ENCODE data around the gene VAV2. TPM values are rescaled to one million over a fixed set of nuclear protein-coding genes. Genes with fewer than 3 reads are reported as not detected.

Gene VAV2
- total RNA-seq (10 to 100 TPM; 19.3 to 28.2 TPM), polyA plus RNA-seq (10 to 100 TPM; 13.0 to 13.2 TPM)
- long read RNA-seq, donor 1, full-length matches to known transcripts: 5 of 5 reads
- long read RNA-seq, donor 1, partial matches to known transcripts: 0 of 5 reads
- long read RNA-seq, donor 1, other reads (novel, unspliced or antisense): 0 of 5 reads
- long read RNA-seq, donor 2: 0 reads
- long read RNA-seq, donor 3: 0 reads
- long read RNA-seq, donor 4: 0 reads
- long read RNA-seq, donor 5, full-length matches to known transcripts: 3 of 3 reads
- long read RNA-seq, donor 5, partial matches to known transcripts: 0 of 3 reads
- long read RNA-seq, donor 5, other reads (novel, unspliced or antisense): 0 of 3 reads

DNA sequence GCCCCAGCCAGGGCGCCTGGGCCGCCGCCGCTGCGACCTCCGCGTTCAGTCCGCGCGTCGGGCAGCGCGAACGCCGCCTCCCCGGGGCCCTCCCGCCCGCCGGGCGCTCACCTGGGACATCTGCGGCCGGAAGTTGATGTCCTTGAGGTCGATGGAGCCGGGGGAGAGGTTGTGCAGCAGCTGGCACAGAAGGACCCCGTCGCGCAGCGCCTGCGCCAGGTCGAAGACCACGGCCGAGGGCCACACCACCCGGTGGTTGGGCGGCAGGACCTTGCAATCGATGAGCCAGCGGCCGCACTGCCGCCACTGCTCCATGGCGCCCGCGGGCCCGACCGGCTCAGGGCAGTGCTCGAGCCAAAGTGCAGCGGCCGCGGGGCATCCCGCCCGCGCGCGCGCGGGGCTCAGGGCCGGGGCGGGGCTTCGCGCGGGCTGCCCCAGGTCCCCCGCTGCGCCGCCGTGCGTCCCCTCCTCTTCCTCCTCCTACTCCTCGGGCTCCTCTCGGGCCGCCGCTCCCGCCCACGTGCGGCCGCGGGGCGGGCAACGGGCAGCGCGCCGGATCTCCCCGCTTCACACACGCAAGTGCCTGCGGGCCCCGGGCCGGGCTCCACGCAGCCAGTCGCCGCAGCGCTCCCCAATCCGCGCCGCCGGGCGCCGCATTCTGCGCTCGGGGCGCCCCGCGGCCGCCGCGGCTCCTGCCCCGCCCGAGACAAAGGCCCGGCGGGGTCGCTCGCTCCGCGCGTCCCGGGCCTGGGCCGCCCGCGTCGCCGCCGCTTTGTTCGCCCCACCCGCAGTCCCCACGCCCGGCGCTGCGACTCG lies at the start of gene VAV2:
VAV2 (minus strand) TSS at position 361 of the 816 bp plus-strand sequence; CDS start at position 315, 46 bp downstream.
- ATAC-seq (ENCODE audit: insufficient read depth, low FRiP score): no peak
- WGBS, 2 donors: 0% methylated on average over 64 to 124 of the region's 124 CpGs
- Histone ChIP-seq H3K9me3 (ENCODE audit: control insufficient read depth in 4 of 4, insufficient read depth in 3 of 4, low read length in 3 of 4) (no peaks in the 10 kb centered on the region), H3K9ac (ENCODE audit: insufficient read depth in 1 of 2, low read length in 2 of 2) (peak within 1 kb of the TSS in 1 of 2 donors; percentile 19), H3K36me3 (ENCODE audit: control insufficient read depth in 4 of 4, insufficient read depth in 4 of 4, low read length in 4 of 4) (no peaks in the 10 kb centered on the region), H3K27ac (ENCODE audit: low read depth in 1 of 2, low read length in 1 of 2) (peak within 1 kb of the TSS; percentile 47 to 94), H3K4me1 (ENCODE audit: control insufficient read depth in 5 of 5, insufficient read depth in 5 of 5, low read length in 5 of 5) (peaks cover 0 to 31% (median 15%) of the 10 kb centered on the region in 5 donors), H3K27me3 (ENCODE audit: control insufficient read depth in 3 of 3, insufficient read depth in 3 of 3, low read length in 2 of 3) (no peaks in the 10 kb centered on the region), H3K4me3 (peak within 1 kb of the TSS; percentile 68)
- no peak for TF ChIP-seq CTCF (IDR thresholded peaks at IDR 0.05; ENCODE audit: control extremely low read depth, extremely low read depth)
- DNase-seq: peak; percentile 61 to 75 (median 64)

DNA sequence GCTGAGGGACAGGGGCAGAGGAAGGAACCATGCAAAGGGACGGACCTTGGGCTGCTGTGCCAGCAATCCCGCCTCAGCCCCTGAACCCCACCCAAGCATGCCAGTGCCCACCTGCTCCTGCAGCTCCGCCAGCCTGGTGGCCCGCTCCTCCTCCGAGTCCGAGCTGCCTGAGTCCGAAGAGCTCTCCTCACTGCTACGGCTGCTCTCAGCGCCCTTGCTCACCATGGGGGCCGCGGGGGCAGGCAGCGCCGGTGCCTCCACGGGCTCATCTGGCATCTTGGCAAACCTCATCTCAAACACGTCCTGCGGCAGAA lies 49.5 kb upstream of the VAV2 start:
- Histone ChIP-seq H3K36me3 (ENCODE audit: control insufficient read depth in 4 of 4, insufficient read depth in 4 of 4, low read length in 4 of 4) (peaks cover 9 to 56% (median 42%) of the 10 kb centered on the region in 4 donors), H3K27ac (ENCODE audit: low read depth in 1 of 2, low read length in 1 of 2) (no peak overlapping the region), H3K9me3 (ENCODE audit: control insufficient read depth in 4 of 4, insufficient read depth in 3 of 4, low read length in 3 of 4) (peaks cover 0 to 4% (median under 1%) of the 10 kb centered on the region in 4 donors), H3K9ac (ENCODE audit: insufficient read depth in 1 of 2, low read length in 2 of 2) (no peak overlapping the region), H3K27me3 (ENCODE audit: control insufficient read depth in 3 of 3, insufficient read depth in 3 of 3, low read length in 2 of 3) (no peaks in the 10 kb centered on the region), H3K4me1 (ENCODE audit: control insufficient read depth in 5 of 5, insufficient read depth in 5 of 5, low read length in 5 of 5) (no peaks in the 10 kb centered on the region), H3K4me3 (no peak overlapping the region)
- no peak for ATAC-seq (ENCODE audit: insufficient read depth, low FRiP score)
- TF ChIP-seq CTCF (IDR thresholded peaks at IDR 0.05; ENCODE audit: control extremely low read depth, extremely low read depth): no peak
- WGBS, 2 donors: 92% methylated on average over 14 to 16 of the region's 16 CpGs
- DNase-seq: no peak

GRCh38 chr9:134040781-134041648 lies 48.9 kb upstream of the VAV2 start:
- no peak overlapping the region for H3K4me3 ChIP-seq
- no peaks in the 10 kb centered on the region for H3K4me1 ChIP-seq (ENCODE audit: control insufficient read depth in 5 of 5, insufficient read depth in 5 of 5, low read length in 5 of 5)
- no peak overlapping the region for H3K9ac ChIP-seq (ENCODE audit: insufficient read depth in 1 of 2, low read length in 2 of 2)
- DNase-seq (no peak), ATAC-seq (ENCODE audit: insufficient read depth, low FRiP score) (no peak)
- no peak overlapping the region for H3K27ac ChIP-seq (ENCODE audit: low read depth in 1 of 2, low read length in 1 of 2)
- peaks cover 0 to 4% (median under 1%) of the 10 kb centered on the region in 4 donors for H3K9me3 ChIP-seq (ENCODE audit: control insufficient read depth in 4 of 4, insufficient read depth in 3 of 4, low read length in 3 of 4)
- TF ChIP-seq CTCF (IDR thresholded peaks at IDR 0.05; ENCODE audit: control extremely low read depth, extremely low read depth): no peak
- 60 to 68% methylated on average over 21 of the region's 21 CpGs for WGBS, 2 donors
- H3K36me3 ChIP-seq (ENCODE audit: control insufficient read depth in 4 of 4, insufficient read depth in 4 of 4, low read length in 4 of 4): peaks cover 10 to 53% (median 40%) of the 10 kb centered on the region in 4 donors
- no peaks in the 10 kb centered on the region for H3K27me3 ChIP-seq (ENCODE audit: control insufficient read depth in 3 of 3, insufficient read depth in 3 of 3, low read length in 2 of 3)
